ENCODE data around the gene POLR2F. TPM values are rescaled to one million over a fixed set of nuclear protein-coding genes. Genes with fewer than 3 reads are reported as not detected.

Gene POLR2F
- total and polyA plus RNA-seq, 9 of the 15 experiments (the other 6 are each of a cell fraction or from before 2014, with no cell fraction given): 98.9 to 410 (median 168) TPM

DNA sequence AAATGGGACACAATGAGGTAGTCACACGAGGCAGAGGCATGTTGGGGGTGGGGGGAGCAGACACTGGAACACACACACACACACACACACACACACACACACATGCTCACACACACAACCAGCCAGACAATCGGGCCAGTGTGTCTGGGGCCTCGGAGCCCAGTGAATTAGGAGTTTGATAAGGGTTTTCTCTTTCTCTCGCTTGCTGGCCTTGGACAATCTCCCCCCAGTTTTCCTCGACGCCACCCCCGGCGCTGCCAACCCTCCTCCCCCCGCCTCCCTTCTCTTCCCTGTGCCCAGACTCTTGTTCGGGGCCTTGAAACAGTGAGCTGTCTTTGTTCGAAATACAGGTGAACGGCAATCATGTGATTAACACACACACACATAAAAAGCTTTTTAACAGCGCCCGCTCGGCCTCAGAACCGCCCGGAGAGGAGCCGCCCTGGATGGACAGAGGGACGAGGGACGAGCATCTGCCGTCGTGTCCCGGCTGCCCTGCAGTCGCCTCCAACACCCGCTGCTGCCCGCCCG is 32.3 kb downstream of the POLR2F start:
- Histone ChIP-seq H3K36me3 (ENCODE audit: control insufficient read depth, insufficient read depth, low read length) (no peaks in the 10 kb centered on the region), H3K9me3 (replicated peaks; ENCODE audit: control insufficient read depth, insufficient read depth, low read depth, low read length) (no peaks in the 10 kb centered on the region), H3K79me2 (ENCODE audit: control insufficient read depth, insufficient read depth, low read length) (no peaks in the 10 kb centered on the region), H3K4me1 (replicated peaks in 1 of 2; ENCODE audit: control insufficient read depth in 2 of 2, insufficient read depth in 2 of 2, low read length in 2 of 2) (peaks cover 0 to 13% of the 10 kb centered on the region in 2 experiments; a peak in 2 of 5 replicates), H3K9ac (ENCODE audit: insufficient read depth in 1 of 2, low read depth in 2 of 2, low read length in 2 of 2) (no peak overlapping the region), H3K27ac (ENCODE audit: extremely low read depth, low read depth, low read length) (no peak overlapping the region), H3K4me2 (ENCODE audit: insufficient read depth, low read length) (no peak overlapping the region), H3K9me1 (ENCODE audit: control insufficient read depth, insufficient read depth, low read length) (no peaks in the 10 kb centered on the region), H3K27me3 (ENCODE audit: control insufficient read depth in 2 of 2, insufficient read depth in 2 of 2, low read length in 2 of 2) (no peaks in the 10 kb centered on the region), H2AFZ (ENCODE audit: low read depth, low read length) (no peak overlapping the region), H3K4me3 (no peak overlapping the region), H4K20me1 (replicated peaks; ENCODE audit: control insufficient read depth, insufficient read depth, low read length) (no peaks in the 10 kb centered on the region)
- no TSS peak for BruUV-seq (replicated peaks)
- intact Hi-C loops (cut with micrococcal nuclease): no loop called here
- in situ Hi-C loops (cut with MboI): no loop called here
- POLR2A ChIA-PET: no interaction called here
- DNase-seq (ENCODE audit: extremely low read depth in 1 of 4, low spot score in 3 of 4): no peak
- TF ChIP-seq ZNF124 (CRISPR knock-in tag; IDR thresholded peaks at IDR 0.05) (no peak), U2AF2 (optimal IDR thresholded peaks at IDR 0.05; ENCODE audit: low read depth, low read length) (no peak), GTF2E2 (tag; IDR thresholded peaks at IDR 0.05) (no peak), NR1H2 (CRISPR knock-in tag; IDR thresholded peaks at IDR 0.05) (no peak), ZBTB7A (IDR thresholded peaks at IDR 0.05; ENCODE audit: borderline replicate concordance, control insufficient read depth, low read depth, low read length) (no peak), NR4A1 (CRISPR knock-in tag; IDR thresholded peaks at IDR 0.05) (no peak), NR4A1 (tag; IDR thresholded peaks at IDR 0.05) (no peak), CC2D1A (IDR thresholded peaks at IDR 0.05) (no peak), MBD2 (IDR thresholded peaks at IDR 0.05; ENCODE audit: borderline replicate concordance, low read depth) (no peak)
- TF ChIP-seq, protein P1, sequence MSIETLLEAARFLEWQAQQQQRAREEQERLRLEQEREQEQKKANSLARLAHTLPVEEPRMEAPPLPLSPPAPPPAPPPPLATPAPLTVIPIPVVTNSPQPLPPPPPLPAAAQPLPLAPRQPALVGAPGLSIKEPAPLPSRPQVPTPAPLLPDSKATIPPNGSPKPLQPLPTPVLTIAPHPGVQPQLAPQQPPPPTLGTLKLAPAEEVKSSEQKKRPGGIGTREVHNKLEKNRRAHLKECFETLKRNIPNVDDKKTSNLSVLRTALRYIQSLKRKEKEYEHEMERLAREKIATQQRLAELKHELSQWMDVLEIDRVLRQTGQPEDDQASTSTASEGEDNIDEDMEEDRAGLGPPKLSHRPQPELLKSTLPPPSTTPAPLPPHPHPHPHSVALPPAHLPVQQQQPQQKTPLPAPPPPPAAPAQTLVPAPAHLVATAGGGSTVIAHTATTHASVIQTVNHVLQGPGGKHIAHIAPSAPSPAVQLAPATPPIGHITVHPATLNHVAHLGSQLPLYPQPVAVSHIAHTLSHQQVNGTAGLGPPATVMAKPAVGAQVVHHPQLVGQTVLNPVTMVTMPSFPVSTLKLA (conservative IDR thresholded peaks at IDR 0.05): no peak
- TF ChIP-seq, protein P2, sequence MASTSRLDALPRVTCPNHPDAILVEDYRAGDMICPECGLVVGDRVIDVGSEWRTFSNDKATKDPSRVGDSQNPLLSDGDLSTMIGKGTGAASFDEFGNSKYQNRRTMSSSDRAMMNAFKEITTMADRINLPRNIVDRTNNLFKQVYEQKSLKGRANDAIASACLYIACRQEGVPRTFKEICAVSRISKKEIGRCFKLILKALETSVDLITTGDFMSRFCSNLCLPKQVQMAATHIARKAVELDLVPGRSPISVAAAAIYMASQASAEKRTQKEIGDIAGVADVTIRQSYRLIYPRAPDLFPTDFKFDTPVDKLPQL (IDR thresholded peaks at IDR 0.05; ENCODE audit: extremely low read depth, insufficient read length): no peak
- TF ChIP-seq, protein P3, sequence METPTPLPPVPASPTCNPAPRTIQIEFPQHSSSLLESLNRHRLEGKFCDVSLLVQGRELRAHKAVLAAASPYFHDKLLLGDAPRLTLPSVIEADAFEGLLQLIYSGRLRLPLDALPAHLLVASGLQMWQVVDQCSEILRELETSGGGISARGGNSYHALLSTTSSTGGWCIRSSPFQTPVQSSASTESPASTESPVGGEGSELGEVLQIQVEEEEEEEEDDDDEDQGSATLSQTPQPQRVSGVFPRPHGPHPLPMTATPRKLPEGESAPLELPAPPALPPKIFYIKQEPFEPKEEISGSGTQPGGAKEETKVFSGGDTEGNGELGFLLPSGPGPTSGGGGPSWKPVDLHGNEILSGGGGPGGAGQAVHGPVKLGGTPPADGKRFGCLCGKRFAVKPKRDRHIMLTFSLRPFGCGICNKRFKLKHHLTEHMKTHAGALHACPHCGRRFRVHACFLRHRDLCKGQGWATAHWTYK (CRISPR knock-in tag; IDR thresholded peaks at IDR 0.05): no peak
- FAIRE-seq: no peak
- no peak for ATAC-seq
- CTCF ChIA-PET (ENCODE audit: low intra/inter-chr PET ratio): no interaction called here
- WGBS (ENCODE audit: insufficient coverage, low coverage, missing lambda C conversion rate): 46% methylated on average over 9 of the region's 27 CpGs
